GM23338 (cell line): ENCODE measurements around the gene ARL6IP4.

ENCODE experiments used
- CREB1 ChIP-seq: fragments of 250-450 bp; sonication (Bioruptor Pico); IDR thresholded peaks from 2 replicates; pipeline ENCODE4 v1.5.0; 2020; ENCODE audit warnings: low read depth, mild to moderate bottlenecking, moderate library complexity
- CTCF ChIP-seq, 2 experiments: fragments of 200-600 bp in 1 of 2; sonication (generic) in 1 of 2; conservative IDR thresholded peaks; 2 replicates each; pipeline versions ENCODE4 v1.5.1 to v1.6.1; 2016 to 2017; ENCODE audit warnings: antibody characterized with exemption in 2 of 2, low read depth in 2 of 2, mild to moderate bottlenecking in 2 of 2, moderate library complexity in 1 of 2
- EZH2 ChIP-seq: fragments of 200-600 bp; sonication (generic); IDR thresholded peaks from one replicate; pipeline ENCODE4 v1.8.0; 2017; ENCODE audit warnings: antibody characterized with exemption, mild to moderate bottlenecking, low read depth; ENCODE audit not compliant: unreplicated experiment
- EZH2phosphoT487 ChIP-seq: fragments of 200-600 bp; sonication (generic); IDR thresholded peaks from one replicate; pipeline ENCODE4 v1.8.1; 2018; ENCODE audit warnings: antibody characterized with exemption; ENCODE audit not compliant: unreplicated experiment
- JUNB ChIP-seq: IDR thresholded peaks from one replicate; pipeline ENCODE4 v1.6.1; 2016; ENCODE audit warnings: antibody characterized with exemption; ENCODE audit not compliant: unreplicated experiment
- NANOG ChIP-seq: IDR thresholded peaks from 2 replicates; pipeline ENCODE4 v1.6.1; 2016; ENCODE audit warnings: antibody characterized with exemption, borderline replicate concordance
- POLR2AphosphoS5 ChIP-seq: IDR thresholded peaks from 2 replicates; pipeline ENCODE4 v1.6.1; 2016; ENCODE audit warnings: antibody characterized with exemption, low read depth
- ZNF331 ChIP-seq: fragments of 250-450 bp; sonication (Bioruptor Pico); IDR thresholded peaks from 2 replicates; pipeline ENCODE4 v1.5.0; 2020; ENCODE audit warnings: low read depth, mild to moderate bottlenecking, moderate library complexity
- TF ChIP-seq, protein P1 (sequence below): IDR thresholded peaks from one replicate; pipeline ENCODE4 v1.6.1; 2018; ENCODE audit warnings: antibody characterized with exemption; ENCODE audit not compliant: unreplicated experiment

DNA sequence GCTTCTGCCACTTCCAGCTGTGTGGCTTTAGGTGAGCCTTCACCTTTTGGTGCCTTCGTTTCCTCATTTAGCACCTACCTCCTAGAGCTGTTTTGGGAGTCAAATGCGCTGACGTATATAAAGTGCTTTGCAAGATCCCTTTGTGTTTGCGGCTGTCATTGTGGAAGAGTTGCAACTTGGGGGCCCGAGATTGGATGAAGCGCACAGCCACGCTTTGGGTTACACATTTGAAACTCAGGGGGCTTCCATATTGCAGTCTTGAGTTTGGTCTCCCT, 636 bp upstream of the ARL6IP4 start:
- TF ChIP-seq, protein P1, sequence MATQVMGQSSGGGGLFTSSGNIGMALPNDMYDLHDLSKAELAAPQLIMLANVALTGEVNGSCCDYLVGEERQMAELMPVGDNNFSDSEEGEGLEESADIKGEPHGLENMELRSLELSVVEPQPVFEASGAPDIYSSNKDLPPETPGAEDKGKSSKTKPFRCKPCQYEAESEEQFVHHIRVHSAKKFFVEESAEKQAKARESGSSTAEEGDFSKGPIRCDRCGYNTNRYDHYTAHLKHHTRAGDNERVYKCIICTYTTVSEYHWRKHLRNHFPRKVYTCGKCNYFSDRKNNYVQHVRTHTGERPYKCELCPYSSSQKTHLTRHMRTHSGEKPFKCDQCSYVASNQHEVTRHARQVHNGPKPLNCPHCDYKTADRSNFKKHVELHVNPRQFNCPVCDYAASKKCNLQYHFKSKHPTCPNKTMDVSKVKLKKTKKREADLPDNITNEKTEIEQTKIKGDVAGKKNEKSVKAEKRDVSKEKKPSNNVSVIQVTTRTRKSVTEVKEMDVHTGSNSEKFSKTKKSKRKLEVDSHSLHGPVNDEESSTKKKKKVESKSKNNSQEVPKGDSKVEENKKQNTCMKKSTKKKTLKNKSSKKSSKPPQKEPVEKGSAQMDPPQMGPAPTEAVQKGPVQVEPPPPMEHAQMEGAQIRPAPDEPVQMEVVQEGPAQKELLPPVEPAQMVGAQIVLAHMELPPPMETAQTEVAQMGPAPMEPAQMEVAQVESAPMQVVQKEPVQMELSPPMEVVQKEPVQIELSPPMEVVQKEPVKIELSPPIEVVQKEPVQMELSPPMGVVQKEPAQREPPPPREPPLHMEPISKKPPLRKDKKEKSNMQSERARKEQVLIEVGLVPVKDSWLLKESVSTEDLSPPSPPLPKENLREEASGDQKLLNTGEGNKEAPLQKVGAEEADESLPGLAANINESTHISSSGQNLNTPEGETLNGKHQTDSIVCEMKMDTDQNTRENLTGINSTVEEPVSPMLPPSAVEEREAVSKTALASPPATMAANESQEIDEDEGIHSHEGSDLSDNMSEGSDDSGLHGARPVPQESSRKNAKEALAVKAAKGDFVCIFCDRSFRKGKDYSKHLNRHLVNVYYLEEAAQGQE, result no peak
- TF ChIP-seq CTCF (conservative IDR thresholded peaks at IDR 0.05; ENCODE audit: low read depth in 2 of 2) (no peak), JUNB (no peak), EZH2 (no peak), POLR2AphosphoS5 (no peak), EZH2phosphoT487 (no peak), NANOG (no peak), CREB1 (CRISPR knock-in tag) (no peak), ZNF331 (CRISPR knock-in tag) (no peak)
